Aorta (tissue), 5 donors: Measurements from ENCODE around the gene CCDC174. TPM values are rescaled to one million over a fixed set of nuclear protein-coding genes. Genes with fewer than 3 reads are reported as not detected.

Experiments used
- ATAC-seq: fragments of 200-7000 bp; cut with Tn5 transposase; one replicate; pipeline ENCODE4 v1.9.1; 2022; ENCODE audit warnings: moderate library complexity; ENCODE audit not compliant: low FRiP score
- DNase-seq, 2 donors: peaks; one replicate each; pipeline ENCODE4 v3.0.0-alpha.2; 2020
- H3K27ac ChIP-seq, 2 donors: one replicate each; pipeline ENCODE4 v1.5.1; 2013; ENCODE audit warnings: low read length in 2 of 2, mild to moderate bottlenecking in 2 of 2, moderate library complexity in 2 of 2, control low read depth in 1 of 2, inconsistent platforms in 1 of 2, low read depth in 1 of 2
- H3K27me3 ChIP-seq, 2 donors: one replicate each; pipeline ENCODE4 v1.6.1; 2013; ENCODE audit warnings: control low read depth in 1 of 2, low read length in 1 of 2, mild to moderate bottlenecking in 1 of 2, moderate library complexity in 1 of 2; ENCODE audit not compliant: insufficient read depth in 2 of 2, control insufficient read depth in 1 of 2
- H3K36me3 ChIP-seq, 2 donors: one replicate each; pipeline ENCODE4 v1.6.1; 2013; ENCODE audit warnings: control low read depth in 1 of 2, low read length in 1 of 2, mild to moderate bottlenecking in 1 of 2; ENCODE audit not compliant: insufficient read depth in 2 of 2, control insufficient read depth in 1 of 2
- H3K4me1 ChIP-seq, 2 donors: one replicate each; pipeline ENCODE4 v1.6.1; 2013; ENCODE audit warnings: low read length in 2 of 2, control low read depth in 1 of 2, mild to moderate bottlenecking in 1 of 2, moderate library complexity in 1 of 2; ENCODE audit not compliant: insufficient read depth in 2 of 2, control insufficient read depth in 1 of 2
- H3K4me3 ChIP-seq, 2 donors: one replicate each; pipeline ENCODE4 v1.5.1; 2013; ENCODE audit warnings: low read length in 2 of 2, control low read depth in 1 of 2, mild to moderate bottlenecking in 1 of 2
- H3K9me3 ChIP-seq: one replicate; pipeline ENCODE4 v1.6.1; 2013; ENCODE audit warnings: mild to moderate bottlenecking, low read length; ENCODE audit not compliant: control insufficient read depth
- WGBS, 2 donors: extraction: QIAGEN DNeasy Blood & Tissue Kit; methylation state at CpG; one replicate each; pipeline ENCODE4 v1.1.7; 2013; 5-methylcytosine and 5-hydroxymethylcytosine counted together
- intact Hi-C, 2 donors: fragments of 100-400 bp; cut with DNase I; formaldehyde crosslinking; loops; one replicate each; pipeline versions ENCODE4 v1.14.2 to v1.15.0; 2022
- polyA plus RNA-seq, 2 donors: library from polyadenylated mRNA; stranded (reverse); fragments of 200-250 nt; gene quantifications; one replicate each; pipeline ENCODE4 v1.2.3, GENCODE V29; 2013
- total RNA-seq, 2 donors: library from RNA; stranded (reverse); fragmentation: NEBNext Ultra II Directional; extraction: Animal tissue kit (Norgen Biotek cat#: 25700); gene quantifications; one replicate each; pipeline ENCODE4 v1.2.1, GENCODE V29; 2021
- donor health status: healthy with polysubstance abuse.
- donor health status: Bipolar disorder and iron deficiency.
- donor health status: DM: no; HTN: no; CAD: no.
- donor health status: DM: no; HTN: no; CAD: no.
- donor health status: DM: yes; HTN: yes; CAD: no.

Gene CCDC174
- total and polyA plus RNA-seq, 4 donors: 19.3 to 30.1 (median 23.3) TPM

DNA sequence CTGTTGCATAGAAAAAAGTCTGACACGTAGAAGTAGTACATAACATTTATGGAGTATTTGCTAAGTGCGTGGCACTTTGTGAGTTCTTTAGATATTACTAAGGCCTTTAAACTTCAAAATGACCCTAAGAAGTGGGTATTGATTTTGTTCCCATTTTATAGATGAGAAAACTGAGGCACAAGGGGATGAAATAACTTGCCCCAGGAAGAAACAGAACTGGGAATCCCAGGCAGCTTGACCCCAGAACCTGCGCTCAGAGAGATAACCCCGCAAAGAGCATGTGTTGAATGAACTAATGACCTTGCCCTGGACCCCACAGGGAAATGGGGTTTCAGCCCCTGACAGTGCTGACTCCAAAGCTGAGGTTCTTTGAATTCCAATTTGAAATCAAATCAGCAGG, 30.5 kb upstream of the CCDC174 start:
- H3K4me1 ChIP-seq: no peaks in the 10 kb centered on the region
- no peak for ATAC-seq
- no peaks in the 10 kb centered on the region for H3K9me3 ChIP-seq
- no peak overlapping the region for H3K4me3 ChIP-seq
- no peak for DNase-seq
- intact Hi-C loops: no loop called here
- H3K27ac ChIP-seq: no peak overlapping the region
- H3K27me3 ChIP-seq: no peaks in the 10 kb centered on the region
- no peaks in the 10 kb centered on the region for H3K36me3 ChIP-seq
- WGBS, 2 donors: 95 to 96% methylated on average over 4 of the region's 4 CpGs

DNA sequence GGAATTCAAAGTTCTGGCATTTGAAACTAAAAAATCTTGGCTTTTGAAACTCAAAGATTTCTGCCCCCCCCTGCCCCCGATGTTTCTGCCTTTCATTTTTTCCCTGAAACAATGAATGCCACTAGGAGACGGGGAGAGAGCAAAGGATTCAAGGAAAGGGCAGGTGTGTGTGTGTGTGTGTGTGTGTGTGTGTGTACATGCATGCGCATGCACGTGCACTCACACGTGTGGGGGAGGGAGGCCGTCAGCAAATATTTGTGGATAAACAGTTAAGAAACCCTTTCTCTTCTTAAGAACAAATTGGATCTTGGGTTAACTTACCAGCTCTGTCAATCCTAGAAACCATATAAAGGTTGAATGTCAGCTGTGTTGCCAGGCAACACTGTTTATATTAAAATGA, 29.2 kb upstream of the CCDC174 start:
- Histone ChIP-seq H3K27ac (no peak overlapping the region), H3K9me3 (no peaks in the 10 kb centered on the region), H3K36me3 (no peaks in the 10 kb centered on the region), H3K4me1 (no peaks in the 10 kb centered on the region), H3K27me3 (no peaks in the 10 kb centered on the region), H3K4me3 (no peak overlapping the region)
- 74 to 79% methylated on average over 6 of the region's 6 CpGs for WGBS, 2 donors
- no peak for DNase-seq
- intact Hi-C loops: no loop called here
- no peak for ATAC-seq

DNA sequence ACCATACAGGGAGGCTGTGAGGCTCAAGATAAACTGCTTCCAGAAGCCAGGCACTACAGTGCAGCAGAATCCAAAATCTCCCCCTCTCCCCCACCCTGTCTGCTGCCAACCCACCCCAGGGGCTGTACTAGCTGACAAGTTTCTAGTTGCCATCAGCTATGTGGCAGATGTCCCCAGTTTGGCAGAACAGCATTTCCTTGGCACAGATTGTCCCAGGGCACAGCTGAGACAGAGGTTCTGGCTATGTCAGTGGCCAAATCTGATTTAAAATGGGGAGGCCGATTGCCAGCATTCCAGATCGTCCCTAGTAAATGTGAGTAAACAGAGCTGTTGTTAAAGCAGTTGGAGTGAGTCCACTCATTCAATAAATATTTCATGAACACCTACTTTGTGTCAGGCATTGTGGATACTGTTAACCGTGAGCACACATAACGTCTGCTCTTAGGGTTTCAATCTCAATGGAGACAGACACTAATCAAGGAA, 28.0 kb upstream of the CCDC174 start:
- no peak overlapping the region for H3K27ac ChIP-seq

DNA sequence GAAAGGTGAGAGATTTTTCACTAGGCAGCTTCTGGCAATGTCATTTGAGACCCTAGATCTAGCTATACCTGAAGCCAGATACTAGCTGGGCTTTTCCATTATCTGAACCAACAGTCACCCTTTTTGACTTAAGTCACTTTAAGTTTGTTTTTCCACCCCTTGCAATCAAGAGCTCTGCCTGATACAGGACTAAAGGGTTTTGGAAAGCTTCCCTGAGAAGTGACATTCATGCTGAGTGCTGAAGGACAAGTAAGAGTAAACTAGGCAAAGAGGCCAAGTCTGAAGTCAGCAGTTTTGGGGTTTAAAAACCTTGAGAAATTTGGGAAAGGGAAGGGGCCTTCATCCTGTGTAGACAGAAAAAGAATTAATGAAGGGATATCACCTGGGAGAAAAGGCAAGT, 27.1 kb upstream of the CCDC174 start:
- no peaks in the 10 kb centered on the region for H3K4me1 ChIP-seq
- no peak overlapping the region for H3K27ac ChIP-seq
- ATAC-seq (no peak), DNase-seq (no peak)
- no peak overlapping the region for H3K4me3 ChIP-seq
- intact Hi-C loops: no loop called here
- no peaks in the 10 kb centered on the region for H3K36me3 ChIP-seq
- no peaks in the 10 kb centered on the region for H3K9me3 ChIP-seq
- no peaks in the 10 kb centered on the region for H3K27me3 ChIP-seq

More for the DNA sequence above, 28.0 kb upstream of the CCDC174 start:
- H3K9me3 ChIP-seq: no peaks in the 10 kb centered on the region
- intact Hi-C loops: no loop called here
- no peaks in the 10 kb centered on the region for H3K27me3 ChIP-seq
- no peaks in the 10 kb centered on the region for H3K36me3 ChIP-seq
- ATAC-seq: no peak
- no peak for DNase-seq
- H3K4me1 ChIP-seq: no peaks in the 10 kb centered on the region
- WGBS, 2 donors: 47 to 48% methylated on average over 4 of the region's 4 CpGs
- H3K4me3 ChIP-seq: no peak overlapping the region

DNA sequence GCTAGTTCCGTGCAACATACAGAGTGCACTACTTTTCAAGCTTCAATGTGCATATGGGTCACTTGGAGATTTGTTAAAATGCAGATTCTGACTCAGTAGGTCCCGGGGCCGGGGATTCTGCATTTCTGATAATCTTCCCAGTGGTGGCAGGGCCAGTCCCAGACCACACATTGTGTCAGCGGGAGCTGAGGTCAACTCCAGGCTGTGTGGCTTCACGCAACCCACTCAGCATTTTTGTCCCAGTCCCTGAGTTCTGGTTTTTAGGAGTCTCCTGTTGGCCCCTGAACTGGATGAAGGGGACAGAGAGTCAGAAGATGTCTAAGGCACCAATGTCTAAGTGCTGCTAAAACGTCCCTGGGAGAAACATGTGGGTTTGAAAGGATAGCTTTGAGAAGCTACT, 26.1 kb upstream of the CCDC174 start:
- H3K9me3 ChIP-seq: no peaks in the 10 kb centered on the region
- H3K4me3 ChIP-seq: no peak overlapping the region
- H3K27ac ChIP-seq: no peak overlapping the region
- H3K36me3 ChIP-seq: no peaks in the 10 kb centered on the region
- H3K4me1 ChIP-seq: no peaks in the 10 kb centered on the region
- DNase-seq (no peak), ATAC-seq (no peak)
- intact Hi-C loops: no loop called here
- no peaks in the 10 kb centered on the region for H3K27me3 ChIP-seq
- 79 to 81% methylated on average over 6 of the region's 6 CpGs for WGBS, 2 donors

DNA sequence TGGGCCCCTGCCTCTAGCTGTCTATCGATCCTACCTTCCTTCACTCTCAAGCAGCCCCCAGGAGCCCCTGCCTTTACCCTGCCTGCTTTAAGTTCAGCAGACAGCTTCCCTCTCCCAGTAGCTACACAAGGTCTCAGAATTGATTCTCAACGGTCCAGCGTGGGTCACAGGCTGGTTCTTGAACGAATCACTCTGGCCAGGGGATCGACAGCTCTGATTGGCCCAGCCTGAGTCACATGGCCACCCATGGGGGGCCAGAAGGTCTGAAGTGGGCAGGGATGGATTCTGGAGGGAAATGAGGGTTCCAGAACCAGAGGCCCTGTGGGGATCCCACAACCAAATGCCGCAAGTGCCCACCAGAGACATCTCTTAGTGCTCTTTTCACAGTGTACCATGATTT, 23.7 kb upstream of the CCDC174 start:
- Histone ChIP-seq H3K9me3 (peaks cover 1% of the 10 kb centered on the region), H3K27me3 (no peaks in the 10 kb centered on the region), H3K4me3 (no peak overlapping the region), H3K36me3 (no peaks in the 10 kb centered on the region), H3K4me1 (no peaks in the 10 kb centered on the region), H3K27ac (no peak overlapping the region)
- WGBS, 2 donors: 67 to 77% methylated on average over 6 of the region's 6 CpGs
- DNase-seq: no peak
- intact Hi-C loops: no loop called here
- no peak for ATAC-seq

DNA sequence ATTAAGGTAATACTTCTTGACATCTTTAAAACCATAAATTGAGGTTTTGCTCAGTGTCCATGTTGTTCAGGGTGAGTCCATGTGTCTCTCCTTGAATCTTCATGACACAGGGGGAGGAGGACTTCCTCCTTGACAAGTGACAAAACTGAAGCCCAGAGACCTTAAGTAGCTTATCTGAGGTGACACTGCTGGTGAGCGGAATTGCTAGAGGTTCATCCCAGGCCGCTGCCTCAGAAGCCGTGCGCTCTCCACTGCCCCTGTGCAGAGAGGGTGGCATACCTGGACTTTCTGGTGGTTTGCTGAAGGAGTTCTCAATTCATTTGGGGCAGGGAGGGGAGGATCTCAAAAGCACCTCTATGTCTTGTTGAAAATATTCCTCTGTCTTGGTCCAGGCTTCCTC, 23.2 kb upstream of the CCDC174 start:
- intact Hi-C loops: no loop called here
- no peak overlapping the region for H3K27ac ChIP-seq
- no peak for DNase-seq
- no peaks in the 10 kb centered on the region for H3K4me1 ChIP-seq
- 68 to 70% methylated on average over 4 of the region's 4 CpGs for WGBS, 2 donors
- no peaks in the 10 kb centered on the region for H3K27me3 ChIP-seq
- no peak for ATAC-seq
- peaks cover 1% of the 10 kb centered on the region for H3K9me3 ChIP-seq
- H3K4me3 ChIP-seq: no peak overlapping the region
- no peaks in the 10 kb centered on the region for H3K36me3 ChIP-seq

DNA sequence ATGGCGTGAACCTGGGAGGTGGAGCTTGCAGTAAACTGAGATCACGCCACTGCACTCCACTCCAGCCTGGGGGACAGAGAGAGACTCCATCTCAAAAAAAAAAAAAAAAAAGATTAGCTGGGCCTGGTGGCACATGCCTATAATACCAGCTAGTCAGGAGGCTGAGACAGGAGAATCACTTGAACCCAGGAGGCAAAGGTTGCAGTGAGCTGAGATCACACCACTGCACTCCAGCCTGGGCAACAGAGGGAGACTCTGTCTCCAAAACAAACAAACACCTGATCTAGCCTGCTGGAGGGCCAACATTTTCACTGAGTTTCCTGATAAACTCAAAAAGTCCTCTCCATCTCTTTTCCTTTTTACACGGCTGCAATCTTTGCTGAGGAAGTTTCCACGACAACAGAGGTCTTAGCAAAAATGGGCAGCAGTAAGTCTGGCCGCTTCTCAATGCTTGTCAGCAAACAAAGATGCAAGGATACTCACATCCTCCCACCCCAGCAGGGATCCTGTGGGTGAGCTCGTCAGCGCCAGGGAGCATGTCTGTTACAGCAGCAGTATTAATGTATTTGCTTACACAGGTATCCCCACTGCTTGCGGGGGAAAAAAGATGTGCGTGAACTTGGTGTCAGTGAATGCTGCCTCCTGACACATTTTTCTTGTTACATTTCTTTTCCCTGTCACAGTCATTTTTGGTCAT, 21.0 kb upstream of the CCDC174 start:
- no peak overlapping the region for H3K27ac ChIP-seq
- H3K36me3 ChIP-seq: no peaks in the 10 kb centered on the region
- 76% methylated on average over 9 of the region's 9 CpGs for WGBS, 2 donors
- DNase-seq: no peak
- no peak overlapping the region for H3K4me3 ChIP-seq
- H3K9me3 ChIP-seq: peaks cover 1% of the 10 kb centered on the region
- H3K27me3 ChIP-seq: peaks cover 0 to 3% of the 10 kb centered on the region in 2 donors
- ATAC-seq: no peak
- no peaks in the 10 kb centered on the region for H3K4me1 ChIP-seq
- intact Hi-C loops: no loop called here

DNA sequence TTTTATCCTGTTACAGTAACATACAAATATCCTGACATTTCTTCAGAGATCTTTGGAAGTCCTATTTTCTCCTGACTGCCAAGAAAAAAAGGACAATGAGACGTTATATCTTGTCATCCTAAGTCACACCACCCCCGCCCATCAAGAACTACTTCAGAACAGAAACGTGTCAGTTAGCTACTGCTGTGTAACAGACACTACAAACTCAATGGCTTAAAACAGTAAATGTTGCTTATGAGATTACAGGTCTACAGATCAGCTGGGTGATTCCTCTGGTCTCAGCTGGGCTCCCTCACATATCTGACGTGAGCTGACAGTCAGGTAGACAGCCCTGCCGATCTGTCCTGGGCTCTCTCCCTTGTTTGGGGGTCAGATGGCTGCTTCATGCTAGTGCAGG, 20.5 kb upstream of the CCDC174 start:
- no peak for DNase-seq
- Histone ChIP-seq H3K27ac (no peak overlapping the region), H3K4me3 (no peak overlapping the region), H3K4me1 (no peaks in the 10 kb centered on the region), H3K36me3 (no peaks in the 10 kb centered on the region), H3K27me3 (peaks cover 0 to 3% of the 10 kb centered on the region in 2 donors), H3K9me3 (peaks cover 3% of the 10 kb centered on the region)
- WGBS, 2 donors: 76 to 78% methylated on average over 5 of the region's 5 CpGs
- ATAC-seq: no peak
- intact Hi-C loops: no loop called here
